A549 (cell line): Measurements from ENCODE around the gene CD300A.

ENCODE experiments used
- CHD2 ChIP-seq: fragments of 150-350 bp; IDR thresholded peaks from 2 replicates; pipeline ENCODE4 v1.6.1; 2014; ENCODE audit warnings: low read length; ENCODE audit not compliant: partially characterized antibody
- CHD4 ChIP-seq: fragments of 200-600 bp; sonication (generic); IDR thresholded peaks from 2 replicates; pipeline ENCODE4 v1.6.1; 2016; ENCODE audit warnings: antibody characterized with exemption, mild to moderate bottlenecking, borderline replicate concordance
- PHF8 ChIP-seq: fragments of 200-600 bp; sonication (generic); IDR thresholded peaks from 2 replicates; pipeline ENCODE4 v1.6.1; 2016; ENCODE audit warnings: low read depth, mild to moderate bottlenecking, antibody characterized with exemption, moderate library complexity, borderline replicate concordance
- POLR2A ChIP-seq: IDR thresholded peaks from 2 replicates; pipeline ENCODE4 v1.6.1; 2012; ENCODE audit warnings: mild to moderate bottlenecking, low read length
- TF ChIP-seq, protein P1 (sequence below): IDR thresholded peaks from 2 replicates; pipeline ENCODE4 v1.6.1; 2012
- TF ChIP-seq, protein P2 (sequence below): fragments of >200 bp; sonication (Bioruptor Twin); formaldehyde crosslinking; IDR thresholded peaks from 3 replicates; pipeline ENCODE4 v1.5.1; 2016
- TF ChIP-seq, protein P3 (sequence below): fragments of 250-450 bp; sonication (Bioruptor Pico); IDR thresholded peaks from 2 replicates; pipeline ENCODE4 v1.5.0; 2021; ENCODE audit warnings: mild to moderate bottlenecking, moderate library complexity, borderline replicate concordance

DNA sequence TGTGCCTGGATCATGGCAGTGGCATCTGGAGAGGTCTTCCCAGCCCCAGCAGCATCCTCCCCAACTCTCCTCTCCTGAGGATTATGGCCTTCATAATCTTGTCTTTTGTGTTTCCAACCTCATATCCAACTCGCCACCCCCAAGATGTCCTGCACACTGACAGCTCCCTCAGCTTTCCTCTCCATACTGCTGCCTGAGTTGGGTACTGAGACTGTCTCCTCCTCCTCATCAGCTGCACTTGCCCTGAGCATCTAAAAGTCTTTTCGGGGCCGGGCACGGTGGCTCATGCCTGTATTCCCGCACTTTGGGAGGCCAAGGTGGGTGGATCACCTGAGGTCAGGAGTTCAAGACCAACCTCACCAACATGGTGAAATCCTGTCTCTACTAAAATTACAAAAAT lies 62.8 kb downstream of the CD300A start:
- TF ChIP-seq, protein P1, sequence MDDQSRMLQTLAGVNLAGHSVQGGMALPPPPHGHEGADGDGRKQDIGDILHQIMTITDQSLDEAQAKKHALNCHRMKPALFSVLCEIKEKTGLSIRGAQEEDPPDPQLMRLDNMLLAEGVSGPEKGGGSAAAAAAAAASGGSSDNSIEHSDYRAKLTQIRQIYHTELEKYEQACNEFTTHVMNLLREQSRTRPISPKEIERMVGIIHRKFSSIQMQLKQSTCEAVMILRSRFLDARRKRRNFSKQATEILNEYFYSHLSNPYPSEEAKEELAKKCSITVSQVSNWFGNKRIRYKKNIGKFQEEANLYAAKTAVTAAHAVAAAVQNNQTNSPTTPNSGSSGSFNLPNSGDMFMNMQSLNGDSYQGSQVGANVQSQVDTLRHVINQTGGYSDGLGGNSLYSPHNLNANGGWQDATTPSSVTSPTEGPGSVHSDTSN = no peak
- TF ChIP-seq, protein P2, sequence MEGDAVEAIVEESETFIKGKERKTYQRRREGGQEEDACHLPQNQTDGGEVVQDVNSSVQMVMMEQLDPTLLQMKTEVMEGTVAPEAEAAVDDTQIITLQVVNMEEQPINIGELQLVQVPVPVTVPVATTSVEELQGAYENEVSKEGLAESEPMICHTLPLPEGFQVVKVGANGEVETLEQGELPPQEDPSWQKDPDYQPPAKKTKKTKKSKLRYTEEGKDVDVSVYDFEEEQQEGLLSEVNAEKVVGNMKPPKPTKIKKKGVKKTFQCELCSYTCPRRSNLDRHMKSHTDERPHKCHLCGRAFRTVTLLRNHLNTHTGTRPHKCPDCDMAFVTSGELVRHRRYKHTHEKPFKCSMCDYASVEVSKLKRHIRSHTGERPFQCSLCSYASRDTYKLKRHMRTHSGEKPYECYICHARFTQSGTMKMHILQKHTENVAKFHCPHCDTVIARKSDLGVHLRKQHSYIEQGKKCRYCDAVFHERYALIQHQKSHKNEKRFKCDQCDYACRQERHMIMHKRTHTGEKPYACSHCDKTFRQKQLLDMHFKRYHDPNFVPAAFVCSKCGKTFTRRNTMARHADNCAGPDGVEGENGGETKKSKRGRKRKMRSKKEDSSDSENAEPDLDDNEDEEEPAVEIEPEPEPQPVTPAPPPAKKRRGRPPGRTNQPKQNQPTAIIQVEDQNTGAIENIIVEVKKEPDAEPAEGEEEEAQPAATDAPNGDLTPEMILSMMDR = no peak
- TF ChIP-seq PHF8 (no peak), CHD4 (no peak), POLR2A (no peak), CHD2 (no peak)
- TF ChIP-seq, protein P3, sequence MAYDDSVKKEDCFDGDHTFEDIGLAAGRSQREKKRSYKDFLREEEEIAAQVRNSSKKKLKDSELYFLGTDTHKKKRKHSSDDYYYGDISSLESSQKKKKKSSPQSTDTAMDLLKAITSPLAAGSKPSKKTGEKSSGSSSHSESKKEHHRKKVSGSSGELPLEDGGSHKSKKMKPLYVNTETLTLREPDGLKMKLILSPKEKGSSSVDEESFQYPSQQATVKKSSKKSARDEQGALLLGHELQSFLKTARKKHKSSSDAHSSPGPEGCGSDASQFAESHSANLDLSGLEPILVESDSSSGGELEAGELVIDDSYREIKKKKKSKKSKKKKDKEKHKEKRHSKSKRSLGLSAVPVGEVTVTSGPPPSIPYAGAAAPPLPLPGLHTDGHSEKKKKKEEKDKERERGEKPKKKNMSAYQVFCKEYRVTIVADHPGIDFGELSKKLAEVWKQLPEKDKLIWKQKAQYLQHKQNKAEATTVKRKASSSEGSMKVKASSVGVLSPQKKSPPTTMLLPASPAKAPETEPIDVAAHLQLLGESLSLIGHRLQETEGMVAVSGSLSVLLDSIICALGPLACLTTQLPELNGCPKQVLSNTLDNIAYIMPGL = no peak
